SK-N-SH (cell line): ENCODE results near the gene TTC9B. TPM values are rescaled to one million over a fixed set of nuclear protein-coding genes. Genes with fewer than 3 reads are reported as not detected.

Source experiments
- CTCF ChIA-PET: fragments of 300-600, 350-600 bp; formaldehyde crosslinking; extraction: SDS; loops from one replicate; lab custom pipeline; 2021; lab: Yijun Ruan, JAX
- POLR2A ChIA-PET: fragments of 350-600 bp; sonication (Branson Sonifier 250); formaldehyde crosslinking; extraction: SDS; loops from one replicate; lab custom pipeline; 2020; ENCODE audit warnings: antibody characterized with exemption, inconsistent platforms; lab: Yijun Ruan, JAX
- DNase-seq: peaks from one replicate; pipeline ENCODE4 v3.0.0; 2012
- H2AFZ ChIP-seq: fragments of 200-600 bp; sonication (generic); 2 replicates; pipeline ENCODE4 v1.8.1; 2016; ENCODE audit warnings: antibody characterized with exemption, mild to moderate bottlenecking, low read depth
- H3F3A ChIP-seq: fragments of 200-600 bp; sonication (generic); replicated peaks from 2 replicates; pipeline ENCODE3; 2016; ENCODE audit warnings: antibody characterized with exemption, mild to moderate bottlenecking; ENCODE audit not compliant: insufficient read depth
- H3K27ac ChIP-seq, 2 experiments: fragments of 200-500 bp in 1 of 2; fragments of 200-600 bp in 1 of 2; sonication (Bioruptor generic) in 1 of 2; sonication (generic), shearing (Covaris generic) in 1 of 2; 2 replicates each; pipeline versions ENCODE4 v1.5.1 to v1.6.1; 2014 to 2016; ENCODE audit warnings: low read depth in 2 of 2, inconsistent platforms in 1 of 2, low read length in 1 of 2, mild to moderate bottlenecking in 1 of 2, mixed read lengths in 1 of 2
- H3K27me3 ChIP-seq: fragments of 200-600 bp; sonication (generic), shearing (Covaris generic); 2 replicates; pipeline ENCODE4 v1.6.1; 2016; ENCODE audit warnings: mixed run types; ENCODE audit not compliant: insufficient read depth
- H3K36me3 ChIP-seq, 2 experiments: fragments of 200-500 bp in 1 of 2; fragments of 200-600 bp in 1 of 2; sonication (Bioruptor generic) in 1 of 2; sonication (generic) in 1 of 2; replicated peaks in 1 of 2; 2 replicates each; pipeline versions ENCODE3 to v1.5.1; 2014 to 2016; ENCODE audit warnings: low read length in 1 of 2, mild to moderate bottlenecking in 1 of 2; ENCODE audit not compliant: insufficient read depth in 2 of 2, control insufficient read depth in 1 of 2
- H3K4me1 ChIP-seq, 2 experiments: fragments of 200-500 bp in 1 of 2; fragments of 200-600 bp in 1 of 2; sonication (Bioruptor generic) in 1 of 2; sonication (generic), shearing (Covaris generic) in 1 of 2; 2 replicates each; pipeline versions ENCODE4 v1.5.1 to v1.6.1; 2014 to 2016; ENCODE audit warnings: low read depth in 1 of 2, low read length in 1 of 2, mixed run types in 1 of 2; ENCODE audit not compliant: insufficient read depth in 2 of 2, control insufficient read depth in 1 of 2
- H3K4me2 ChIP-seq: fragments of 200-600 bp; sonication (generic), shearing (Covaris generic); 2 replicates; pipeline ENCODE4 v1.6.1; 2017; ENCODE audit warnings: mixed run types
- H3K4me3 ChIP-seq, 2 experiments: fragments of 200-500 bp in 1 of 2; fragments of 200-600 bp in 1 of 2; sonication (Bioruptor generic) in 1 of 2; sonication (generic), shearing (Covaris generic) in 1 of 2; 2 replicates each; pipeline versions ENCODE4 v1.5.1 to v1.8.1; 2014 to 2016; ENCODE audit warnings: low read depth in 2 of 2, inconsistent platforms in 1 of 2, low read length in 1 of 2, mild to moderate bottlenecking in 1 of 2, mixed read lengths in 1 of 2, moderate library complexity in 1 of 2
- H3K79me2 ChIP-seq: fragments of 200-600 bp; sonication (generic); 2 replicates; pipeline ENCODE4 v1.8.1; 2017; ENCODE audit warnings: mild to moderate bottlenecking; ENCODE audit not compliant: insufficient read depth
- H3K9ac ChIP-seq: fragments of 200-600 bp; sonication (generic); 2 replicates; pipeline ENCODE4 v1.6.1; 2017; ENCODE audit warnings: mixed run types
- H3K9me2 ChIP-seq: fragments of 200-600 bp; sonication (generic); 2 replicates; pipeline ENCODE4 v1.6.1; 2017; ENCODE audit warnings: mixed run types
- H3K9me3 ChIP-seq: fragments of 200-600 bp; sonication (generic); 2 replicates; pipeline ENCODE4 v1.6.1; 2017; ENCODE audit warnings: mixed run types, mild to moderate bottlenecking, moderate library complexity
- H4K20me1 ChIP-seq: fragments of 200-600 bp; sonication (generic); 2 replicates; pipeline ENCODE4 v1.6.1; 2017; ENCODE audit warnings: mild to moderate bottlenecking, mixed run types; ENCODE audit not compliant: insufficient read depth
- CHD2 ChIP-seq: fragments of 150-350 bp; IDR thresholded peaks from 2 replicates; pipeline ENCODE4 v1.6.1; 2018; ENCODE audit warnings: low read length; ENCODE audit not compliant: partially characterized antibody
- GABPA ChIP-seq: IDR thresholded peaks from 2 replicates; pipeline ENCODE4 v1.4.0; 2012; ENCODE audit warnings: low read depth, mild to moderate bottlenecking
- JUND ChIP-seq: IDR thresholded peaks from 2 replicates; pipeline ENCODE4 v1.4.0; 2012
- MAX ChIP-seq: IDR thresholded peaks from 2 replicates; pipeline ENCODE4 v1.4.0; 2012; ENCODE audit warnings: low read depth
- MEF2A ChIP-seq: IDR thresholded peaks from 2 replicates; pipeline ENCODE4 v1.4.0; 2012; ENCODE audit warnings: low read depth, borderline replicate concordance
- MXI1 ChIP-seq: IDR thresholded peaks from 2 replicates; pipeline ENCODE4 v1.6.1; 2012; ENCODE audit warnings: mild to moderate bottlenecking, low read depth, low read length, improper control_type of control experiment
- NFIC ChIP-seq: IDR thresholded peaks from 2 replicates; pipeline ENCODE4 v1.4.0; 2012; ENCODE audit warnings: borderline replicate concordance
- NRF1 ChIP-seq: IDR thresholded peaks from 2 replicates; pipeline ENCODE4 v1.6.1; 2012; ENCODE audit warnings: low read depth, mild to moderate bottlenecking, low read length
- RCOR1 ChIP-seq: fragments of 150-350 bp; IDR thresholded peaks from 2 replicates; pipeline ENCODE4 v1.6.1; 2017; ENCODE audit warnings: antibody characterized with exemption, low read length
- RFX5 ChIP-seq: IDR thresholded peaks from 2 replicates; pipeline ENCODE4 v1.6.1; 2012; ENCODE audit warnings: mild to moderate bottlenecking, improper control_type of control experiment, low read length
- TAF1 ChIP-seq: IDR thresholded peaks from 2 replicates; pipeline ENCODE4 v1.6.1; 2012; ENCODE audit warnings: low read depth, mild to moderate bottlenecking, low read length, moderate library complexity, borderline replicate concordance
- TCF12 ChIP-seq: IDR thresholded peaks from 2 replicates; pipeline ENCODE4 v1.4.0; 2012
- TEAD4 ChIP-seq: IDR thresholded peaks from 2 replicates; pipeline ENCODE4 v1.4.0; 2012; ENCODE audit warnings: mild to moderate bottlenecking, borderline replicate concordance; ENCODE audit not compliant: insufficient read depth
- USF1 ChIP-seq: IDR thresholded peaks from 2 replicates; pipeline ENCODE4 v1.4.0; 2012; ENCODE audit warnings: low read depth, borderline replicate concordance
- ZBTB33 ChIP-seq: IDR thresholded peaks from 2 replicates; pipeline ENCODE4 v1.4.0; 2012; ENCODE audit warnings: low read depth, borderline replicate concordance
- WGBS: methylation state at CpG from one replicate; pipeline ENCODE4 v1.1.6; 2017; ENCODE audit warnings: low lambda C conversion rate; 5-methylcytosine and 5-hydroxymethylcytosine counted together
- polyA plus RNA-seq, 3 experiments: library from polyadenylated mRNA; depleted of rRNA; stranded (reverse); fragments of >200 nt; gene quantifications; 2 replicates each; pipeline ENCODE4 v1.2.3, GENCODE V29; 2012

The TTC9B gene
- polyA plus RNA-seq, 1 of the 3 experiments (the other 2 are of a cell fraction), result 0.30 TPM

GRCh38 chr19:40200341-40201099 is 17.7 kb downstream of the TTC9B start:
- H3K27ac ChIP-seq, result no peak overlapping the region
- 87% methylated on average over 8 of the region's 9 CpGs for WGBS
- POLR2A ChIA-PET, result no interaction called here
- TF ChIP-seq RCOR1, result no peak
- TF ChIP-seq GABPA, result no peak
- no peak for TF ChIP-seq TAF1
- TF ChIP-seq MXI1, result no peak
- TF ChIP-seq TEAD4, result no peak
- no peak for TF ChIP-seq NFIC
- no peak for TF ChIP-seq USF1
- TF ChIP-seq ZBTB33, result no peak
- CTCF ChIA-PET, result interaction anchor here (1.0 to 2.2 kb wide), 3 partner anchors 9 to 61 kb away, joined by 3 to 12 read pairs (median 4); partner anchors contain the start of gene TTC9B
- H3K9ac ChIP-seq, result no peak overlapping the region
- H3K27me3 ChIP-seq, result no peaks in the 10 kb centered on the region
- H3K4me1 ChIP-seq, result no peaks in the 10 kb centered on the region
- H3K36me3 ChIP-seq, result peaks cover 0 to 2% of the 10 kb centered on the region in 2 experiments
- no peak overlapping the region for H3K4me2 ChIP-seq
- no peak for DNase-seq
- no peaks in the 10 kb centered on the region for H3K79me2 ChIP-seq
- H4K20me1 ChIP-seq, result 0 out of 2 replicates have a peak, but pooled peaks cover 4% of the 10 kb centered on the region
- H3F3A ChIP-seq, result no peaks in the 10 kb centered on the region
- no peaks in the 10 kb centered on the region for H3K9me2 ChIP-seq
- H2AFZ ChIP-seq, result no peak overlapping the region
- H3K9me3 ChIP-seq, result no peaks in the 10 kb centered on the region
- no peak overlapping the region for H3K4me3 ChIP-seq

- Histone ChIP-seq H3K4me2 (no peak overlapping the region), H3K27me3 (no peaks in the 10 kb centered on the region), H3K9me2 (no peaks in the 10 kb centered on the region), H3K79me2 (no peaks in the 10 kb centered on the region), H3K27ac (no peak overlapping the region), H3K4me1 (no peaks in the 10 kb centered on the region; a peak in 1 of 4 replicates), H3K4me3 (no peak overlapping the region), H4K20me1 (0 out of 2 replicates have a peak, but pooled peaks cover 4% of the 10 kb centered on the region), H3K9ac (no peak overlapping the region), H3K9me3 (no peaks in the 10 kb centered on the region), H3F3A (no peaks in the 10 kb centered on the region), H2AFZ (no peak overlapping the region), H3K36me3 (peaks cover 0 to 2% of the 10 kb centered on the region in 2 experiments)
- 98% methylated on average over 29 of the region's 29 CpGs for WGBS
- no peak for TF ChIP-seq MXI1
- TF ChIP-seq MAX, result no peak
- TF ChIP-seq CHD2, result no peak
- no peak for TF ChIP-seq TCF12
- no peak for TF ChIP-seq NRF1
- no peak for TF ChIP-seq MEF2A
- no peak for TF ChIP-seq RFX5
- TF ChIP-seq RCOR1, result no peak
- TF ChIP-seq JUND, result no peak
- no peak for DNase-seq
- ChIA-PET CTCF (interaction anchor here (3.9 to 4.9 kb wide), 2 partner anchors 19 to 59 kb away, joined by 15 to 35 read pairs; partner anchors contain the start of gene TTC9B), POLR2A (no interaction called here)
These were observed 19.8 kb downstream of the TTC9B start for GRCh38 chr19:40198272-40198990.
